Spinal cord (tissue), 10 donors: ENCODE measurements around the gene P2RY8. TPM values are rescaled to one million over a fixed set of nuclear protein-coding genes. Genes with fewer than 3 reads are reported as not detected.
"Not testable (repeated sequence)": the region's sequence is repeated elsewhere in the genome, so short reads cannot be mapped to it uniquely, and the experiment has no call there.

ENCODE experiments used
- DNase-seq, 6 donors: peaks; one replicate each; pipeline versions ENCODE4 v3.0.0 to v3.0.0-alpha.2; 2013 to 2015; ENCODE audit warnings: low spot score in 6 of 6, low read depth in 4 of 6
- H3K27ac ChIP-seq: one replicate; pipeline ENCODE4 v1.5.1; 2013; ENCODE audit warnings: low read depth, low read length, control low read depth
- H3K27me3 ChIP-seq: one replicate; pipeline ENCODE4 v1.6.1; 2013; ENCODE audit warnings: low read length; ENCODE audit not compliant: control insufficient read depth, insufficient read depth
- H3K36me3 ChIP-seq: one replicate; pipeline ENCODE4 v1.6.1; 2013; ENCODE audit warnings: low read length; ENCODE audit not compliant: control insufficient read depth, insufficient read depth
- H3K4me1 ChIP-seq: one replicate; pipeline ENCODE4 v1.6.1; 2013; ENCODE audit warnings: low read length; ENCODE audit not compliant: control insufficient read depth, insufficient read depth
- H3K4me3 ChIP-seq: one replicate; pipeline ENCODE4 v1.5.1; 2013; ENCODE audit warnings: low read depth, low read length, control low read depth
- H3K9me3 ChIP-seq: one replicate; pipeline ENCODE4 v1.6.1; 2013; ENCODE audit warnings: low read length; ENCODE audit not compliant: control insufficient read depth, insufficient read depth
- WGBS: methylation state at CpG from one replicate; pipeline ENCODE4 v1.1.5; 2013; ENCODE audit warnings: missing lambda C conversion rate; ENCODE audit not compliant: insufficient coverage; 5-methylcytosine and 5-hydroxymethylcytosine counted together
- polyA plus RNA-seq, 2 donors: library from polyadenylated mRNA; unstranded; fragments of 120-200 nt; gene quantifications; one replicate each; pipeline ENCODE4 v1.2.1, GENCODE V29; 2013; ENCODE audit not compliant: insufficient read length in 2 of 2
- total RNA-seq, 2 donors: library from RNA; depleted of rRNA in 1 of 2; stranded (reverse); fragments of 120-200 nt in 1 of 2; fragments of >200 nt in 1 of 2; gene quantifications; one replicate each; pipeline versions ENCODE4 v1.2.3 to v1.2.4, GENCODE V29; 2013 to 2014
- donor health status: healthy.

P2RY8 gene
- total and polyA plus RNA-seq, 4 donors, result 0.10 to 1.5 (median 0.34) TPM

DNA sequence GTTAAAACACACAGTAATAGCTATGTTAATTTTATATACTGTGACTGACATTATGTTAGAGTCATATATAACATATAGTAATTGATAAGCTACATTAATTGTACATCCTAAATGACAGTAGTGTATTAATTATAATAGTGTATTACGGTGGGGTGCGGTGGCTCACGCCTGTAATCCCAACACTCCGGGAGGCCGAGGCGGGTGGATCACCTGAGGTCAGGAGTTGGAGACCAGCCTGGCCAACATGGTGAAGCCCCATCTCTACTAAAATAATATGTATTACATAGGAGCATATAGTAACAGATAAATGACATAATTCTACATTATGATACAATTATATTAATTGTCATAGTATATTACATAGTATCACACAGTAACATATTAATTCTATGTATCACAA, 96.5 kb downstream of the P2RY8 start:
- Histone ChIP-seq H3K27ac (no peak overlapping the region), H3K9me3 (peaks cover 6% of the 10 kb centered on the region), H3K4me3 (no peak overlapping the region), H3K36me3 (peaks cover 42% of the 10 kb centered on the region), H3K4me1 (no peaks in the 10 kb centered on the region), H3K27me3 (no peaks in the 10 kb centered on the region)
- no peak for DNase-seq
- no CpG with 5 or more reads among the region's 6 CpGs for WGBS

DNA sequence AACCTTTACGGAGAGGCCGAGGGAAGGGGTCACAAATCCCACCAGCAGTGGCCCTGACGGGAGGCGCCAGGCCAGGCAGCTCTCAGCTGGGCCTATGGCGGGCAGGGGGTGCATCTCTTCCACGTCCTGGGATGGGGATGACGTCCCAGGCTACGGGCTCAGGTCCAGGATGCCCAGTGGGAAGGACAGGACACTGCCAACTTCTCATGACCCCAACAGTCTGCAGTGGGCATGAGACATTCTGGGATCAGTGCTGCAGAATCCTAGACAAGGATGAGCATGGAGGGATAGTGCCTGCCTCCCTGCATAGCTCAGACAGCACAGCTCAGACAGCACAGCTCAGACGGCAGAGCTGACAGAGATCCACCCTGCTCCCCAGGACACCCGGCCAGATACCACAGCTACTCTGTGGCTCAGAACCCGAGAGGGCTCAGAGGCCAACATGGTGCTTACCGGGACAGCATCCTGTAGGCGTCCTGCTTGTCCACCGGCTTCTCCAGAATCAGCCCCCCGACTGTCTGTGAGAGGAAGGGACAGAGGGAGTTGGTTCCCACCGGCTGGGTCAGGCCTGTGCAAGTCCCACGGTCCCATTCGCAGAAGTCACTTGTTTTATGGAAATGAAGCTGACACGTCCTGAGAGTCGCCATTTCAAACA, 101.6 kb downstream of the P2RY8 start:
- no peaks in the 10 kb centered on the region for H3K27me3 ChIP-seq
- H3K27ac ChIP-seq, result no peak overlapping the region
- DNase-seq, result no peak
- WGBS, result 93% methylated on average over 18 of the region's 20 CpGs
- H3K9me3 ChIP-seq, result peaks cover 1% of the 10 kb centered on the region
- H3K4me1 ChIP-seq, result no peaks in the 10 kb centered on the region
- H3K36me3 ChIP-seq, result peaks cover 64% of the 10 kb centered on the region
- no peak overlapping the region for H3K4me3 ChIP-seq

DNA sequence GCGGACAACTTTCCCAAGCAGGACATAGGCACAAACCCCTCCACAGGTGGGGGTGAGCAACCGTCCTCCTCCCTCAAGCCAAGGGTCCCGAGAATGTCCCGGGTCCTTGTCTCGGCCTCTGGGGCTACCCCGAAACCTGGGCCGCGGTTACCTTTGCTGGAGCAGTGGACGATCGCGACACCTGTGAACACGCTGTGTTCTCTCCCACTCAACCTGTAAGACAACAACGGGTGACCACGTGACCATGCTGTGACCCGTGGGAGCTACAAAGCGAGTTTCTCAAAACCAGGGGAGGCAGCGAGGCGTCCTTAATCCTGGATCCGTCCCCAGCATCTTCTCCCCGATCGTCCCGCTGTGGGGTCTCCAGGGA, 102.1 kb downstream of the P2RY8 start:
- Histone ChIP-seq H3K9me3 (peaks cover 1% of the 10 kb centered on the region), H3K36me3 (peaks cover 60% of the 10 kb centered on the region), H3K27ac (no peak overlapping the region), H3K4me1 (no peaks in the 10 kb centered on the region), H3K27me3 (no peaks in the 10 kb centered on the region), H3K4me3 (no peak overlapping the region)
- 95% methylated on average over 22 of the region's 22 CpGs for WGBS
- DNase-seq, result no peak

- H3K27me3 ChIP-seq, result no peaks in the 10 kb centered on the region
- H3K4me1 ChIP-seq, result no peaks in the 10 kb centered on the region
- H3K36me3 ChIP-seq, result peaks cover 53% of the 10 kb centered on the region
- no peak overlapping the region for H3K4me3 ChIP-seq
- peaks cover 1% of the 10 kb centered on the region for H3K9me3 ChIP-seq
- WGBS, result 97% methylated on average over 15 of the region's 19 CpGs
- no peak for DNase-seq
- H3K27ac ChIP-seq, result no peak overlapping the region
Measured at GRCh38 chrX:1433646-1434357, 103.2 kb downstream of the P2RY8 start.

GRCh38 chrX:1430451-1430850, 106.5 kb downstream of the P2RY8 start:
- Histone ChIP-seq H3K4me1 (no peaks in the 10 kb centered on the region), H3K27ac (no peak overlapping the region), H3K9me3 (no peaks in the 10 kb centered on the region), H3K4me3 (no peak overlapping the region), H3K27me3 (no peaks in the 10 kb centered on the region), H3K36me3 (peaks cover 50% of the 10 kb centered on the region)
- no peak for DNase-seq
- WGBS, result 86% methylated on average over 6 of the region's 10 CpGs

GRCh38 chrX:1427756-1428155, 109.2 kb downstream of the P2RY8 start:
- Histone ChIP-seq H3K9me3 (no peaks in the 10 kb centered on the region), H3K36me3 (peaks cover 52% of the 10 kb centered on the region), H3K27ac (no peak overlapping the region), H3K4me3 (no peak overlapping the region), H3K27me3 (no peaks in the 10 kb centered on the region), H3K4me1 (no peaks in the 10 kb centered on the region)
- no peak for DNase-seq
- WGBS, result 93% methylated on average over 32 of the region's 32 CpGs

DNA sequence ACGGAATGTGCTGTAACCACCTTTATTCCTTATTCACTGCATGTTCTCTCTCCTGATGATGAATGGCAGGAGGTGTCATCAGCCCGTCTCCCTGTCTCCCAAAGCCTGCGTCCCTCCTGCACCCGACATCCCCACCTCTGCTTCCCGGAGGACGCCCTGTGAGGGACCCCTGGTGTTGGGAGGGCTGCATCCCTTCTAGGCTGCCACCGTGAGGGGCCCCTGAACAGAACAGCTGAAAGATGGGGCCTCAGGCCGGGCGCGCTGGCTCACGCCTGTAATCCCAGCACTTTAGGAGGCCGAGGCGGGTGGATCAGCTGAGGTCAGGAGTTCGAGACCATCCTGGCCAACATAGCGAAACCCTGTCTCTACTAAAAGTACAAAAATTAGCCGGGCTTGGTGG, 110.7 kb downstream of the P2RY8 start:
- not testable (repeated sequence) for H3K27ac ChIP-seq
- H3K36me3 ChIP-seq, result peaks cover 44% of the 10 kb centered on the region

DNA sequence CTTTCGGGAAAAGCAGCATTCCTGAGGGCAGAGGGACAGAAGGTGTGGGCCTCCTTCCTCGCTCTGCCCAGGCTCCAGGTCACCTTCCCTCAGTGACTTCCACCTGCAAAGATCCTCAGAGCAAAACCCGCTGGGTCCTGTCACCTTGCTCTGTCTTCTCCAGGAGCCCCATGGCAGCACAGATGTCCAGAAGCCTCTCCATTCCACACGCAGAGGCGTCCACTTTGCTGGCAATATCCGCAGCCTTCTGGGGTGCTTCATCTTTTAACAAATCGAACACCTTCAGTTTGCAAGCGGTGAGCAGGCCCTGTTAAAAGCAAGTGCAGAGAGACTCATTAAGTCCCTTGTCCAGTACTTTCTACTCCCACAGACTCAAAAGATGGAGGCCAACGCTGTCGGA, 111.6 kb downstream of the P2RY8 start:
- Histone ChIP-seq H3K4me3 (no peak overlapping the region), H3K27ac (no peak overlapping the region), H3K36me3 (peaks cover 48% of the 10 kb centered on the region), H3K4me1 (no peaks in the 10 kb centered on the region), H3K9me3 (peaks cover 3% of the 10 kb centered on the region), H3K27me3 (no peaks in the 10 kb centered on the region)
- whole genome bisulfite sequencing, result 77% methylated on average over 10 of the region's 10 CpGs
- no peak for DNase-seq

More for the DNA sequence above, 110.7 kb downstream of the P2RY8 start:
- not testable (repeated sequence) for H3K4me1 ChIP-seq, H3K4me3 ChIP-seq, H3K9me3 ChIP-seq, H3K27me3 ChIP-seq, DNase-seq
- 97% methylated on average over 12 of the region's 16 CpGs for WGBS

GRCh38 chrX:1424147-1424851, 112.7 kb downstream of the P2RY8 start:
- Histone ChIP-seq H3K9me3 (peaks cover 3% of the 10 kb centered on the region), H3K27me3 (no peaks in the 10 kb centered on the region), H3K4me3 (no peak overlapping the region), H3K27ac (no peak overlapping the region), H3K4me1 (no peaks in the 10 kb centered on the region), H3K36me3 (peaks cover 57% of the 10 kb centered on the region)
- 72% methylated on average over 9 of the region's 9 CpGs for WGBS
- no peak for DNase-seq
